Liver (tissue), 3 donors: ENCODE results near the gene SNUPN.

Experiments used
- EGR1 ChIP-seq, 2 donors: IDR thresholded peaks; 2 replicates each; pipeline ENCODE4 v1.6.1; 2016 to 2018; ENCODE audit warnings: antibody characterized with exemption in 2 of 2, low read depth in 2 of 2
- GABPA ChIP-seq, 2 donors: IDR thresholded peaks in 1 of 2; conservative IDR thresholded peaks in 1 of 2; 2 replicates each; pipeline ENCODE4 v1.6.1; 2016; ENCODE audit warnings: antibody characterized with exemption in 2 of 2, mild to moderate bottlenecking in 1 of 2, moderate library complexity in 1 of 2
- JUND ChIP-seq, 2 donors: IDR thresholded peaks; 2 replicates each; pipeline ENCODE4 v1.6.1; 2016; ENCODE audit warnings: antibody characterized with exemption in 2 of 2
- NR2F2 ChIP-seq: IDR thresholded peaks from 2 replicates; pipeline ENCODE4 v1.6.1; 2016; ENCODE audit warnings: antibody characterized with exemption
- RAD21 ChIP-seq, 2 donors: IDR thresholded peaks; 2 replicates each; pipeline ENCODE4 v1.6.1; 2016; ENCODE audit warnings: antibody characterized with exemption in 2 of 2, mild to moderate bottlenecking in 2 of 2
- TAF1 ChIP-seq: conservative IDR thresholded peaks from 2 replicates; pipeline ENCODE4 v1.6.1; 2016; ENCODE audit warnings: antibody characterized with exemption, mild to moderate bottlenecking
- TF ChIP-seq, protein P1 (sequence below): fragments of 150-350 bp; IDR thresholded peaks from 2 replicates; pipeline ENCODE4 v1.5.1; 2017; ENCODE audit warnings: improper control_type of control experiment, low read depth, low read length; ENCODE audit not compliant: missing input control
- TF ChIP-seq, protein P2 (sequence below): IDR thresholded peaks from 2 replicates; pipeline ENCODE4 v1.6.1; 2016; ENCODE audit warnings: antibody characterized with exemption, mild to moderate bottlenecking
- TF ChIP-seq, protein P3 (sequence below): IDR thresholded peaks from 2 replicates; pipeline ENCODE4 v1.6.1; 2016; ENCODE audit warnings: antibody characterized with exemption
- TF ChIP-seq, protein P4 (sequence below): IDR thresholded peaks from 2 replicates; pipeline ENCODE4 v1.6.1; 2016; ENCODE audit warnings: antibody characterized with exemption
- donor health status: healthy.
- donor health status: healthy.

DNA sequence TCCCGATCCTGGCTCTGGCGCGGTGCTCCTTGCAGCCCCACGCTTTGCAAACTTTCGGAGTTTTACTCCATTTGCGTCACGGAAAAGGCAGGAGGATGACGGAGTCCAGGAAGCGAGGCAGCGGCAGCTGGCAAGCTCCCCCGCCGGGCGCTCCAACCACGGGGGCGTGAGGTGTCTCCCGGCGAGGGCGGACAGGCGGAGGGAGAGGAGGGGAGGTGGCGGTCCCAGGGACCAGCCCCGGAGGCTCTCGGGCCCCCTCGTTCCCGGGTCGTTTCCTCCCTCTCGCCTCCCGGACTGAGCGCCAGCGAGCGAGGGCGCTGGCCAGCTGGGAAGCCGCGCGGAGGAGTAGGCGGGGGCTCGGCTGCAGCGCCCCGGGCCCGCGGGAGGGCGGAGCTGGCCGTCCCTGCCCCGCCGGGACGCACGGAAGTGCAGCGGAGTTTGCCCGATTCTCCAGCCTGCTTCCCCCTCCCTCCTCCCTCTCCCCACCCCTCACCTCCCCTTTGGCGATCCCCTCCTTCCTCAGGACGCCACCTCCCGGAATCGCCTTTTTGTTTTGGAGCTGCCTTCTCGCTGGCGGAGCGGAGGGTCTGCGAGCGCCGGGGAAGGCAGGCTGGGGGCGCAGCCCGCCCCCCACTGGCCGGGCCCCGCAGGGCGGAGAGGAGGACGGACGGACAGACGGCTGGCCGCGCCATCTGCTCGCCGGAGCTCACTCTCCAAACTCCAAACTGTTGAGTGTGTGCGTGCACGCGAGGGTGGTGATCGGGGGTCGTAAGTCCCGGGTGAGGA lies 22.0 kb upstream of the SNUPN start, which contains the start of gene SNX33:
- TF ChIP-seq, protein P1, sequence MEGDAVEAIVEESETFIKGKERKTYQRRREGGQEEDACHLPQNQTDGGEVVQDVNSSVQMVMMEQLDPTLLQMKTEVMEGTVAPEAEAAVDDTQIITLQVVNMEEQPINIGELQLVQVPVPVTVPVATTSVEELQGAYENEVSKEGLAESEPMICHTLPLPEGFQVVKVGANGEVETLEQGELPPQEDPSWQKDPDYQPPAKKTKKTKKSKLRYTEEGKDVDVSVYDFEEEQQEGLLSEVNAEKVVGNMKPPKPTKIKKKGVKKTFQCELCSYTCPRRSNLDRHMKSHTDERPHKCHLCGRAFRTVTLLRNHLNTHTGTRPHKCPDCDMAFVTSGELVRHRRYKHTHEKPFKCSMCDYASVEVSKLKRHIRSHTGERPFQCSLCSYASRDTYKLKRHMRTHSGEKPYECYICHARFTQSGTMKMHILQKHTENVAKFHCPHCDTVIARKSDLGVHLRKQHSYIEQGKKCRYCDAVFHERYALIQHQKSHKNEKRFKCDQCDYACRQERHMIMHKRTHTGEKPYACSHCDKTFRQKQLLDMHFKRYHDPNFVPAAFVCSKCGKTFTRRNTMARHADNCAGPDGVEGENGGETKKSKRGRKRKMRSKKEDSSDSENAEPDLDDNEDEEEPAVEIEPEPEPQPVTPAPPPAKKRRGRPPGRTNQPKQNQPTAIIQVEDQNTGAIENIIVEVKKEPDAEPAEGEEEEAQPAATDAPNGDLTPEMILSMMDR = peak; percentile 28
- peak; percentile 47 to 80 for TF ChIP-seq EGR1 (IDR thresholded peaks at IDR 0.05; ENCODE audit: low read depth in 2 of 2)
- TF ChIP-seq NR2F2 = no peak
- TF ChIP-seq RAD21 (IDR thresholded peaks at IDR 0.05) = peak in 1 of 2 donors; percentile 11
- TF ChIP-seq, protein P2, sequence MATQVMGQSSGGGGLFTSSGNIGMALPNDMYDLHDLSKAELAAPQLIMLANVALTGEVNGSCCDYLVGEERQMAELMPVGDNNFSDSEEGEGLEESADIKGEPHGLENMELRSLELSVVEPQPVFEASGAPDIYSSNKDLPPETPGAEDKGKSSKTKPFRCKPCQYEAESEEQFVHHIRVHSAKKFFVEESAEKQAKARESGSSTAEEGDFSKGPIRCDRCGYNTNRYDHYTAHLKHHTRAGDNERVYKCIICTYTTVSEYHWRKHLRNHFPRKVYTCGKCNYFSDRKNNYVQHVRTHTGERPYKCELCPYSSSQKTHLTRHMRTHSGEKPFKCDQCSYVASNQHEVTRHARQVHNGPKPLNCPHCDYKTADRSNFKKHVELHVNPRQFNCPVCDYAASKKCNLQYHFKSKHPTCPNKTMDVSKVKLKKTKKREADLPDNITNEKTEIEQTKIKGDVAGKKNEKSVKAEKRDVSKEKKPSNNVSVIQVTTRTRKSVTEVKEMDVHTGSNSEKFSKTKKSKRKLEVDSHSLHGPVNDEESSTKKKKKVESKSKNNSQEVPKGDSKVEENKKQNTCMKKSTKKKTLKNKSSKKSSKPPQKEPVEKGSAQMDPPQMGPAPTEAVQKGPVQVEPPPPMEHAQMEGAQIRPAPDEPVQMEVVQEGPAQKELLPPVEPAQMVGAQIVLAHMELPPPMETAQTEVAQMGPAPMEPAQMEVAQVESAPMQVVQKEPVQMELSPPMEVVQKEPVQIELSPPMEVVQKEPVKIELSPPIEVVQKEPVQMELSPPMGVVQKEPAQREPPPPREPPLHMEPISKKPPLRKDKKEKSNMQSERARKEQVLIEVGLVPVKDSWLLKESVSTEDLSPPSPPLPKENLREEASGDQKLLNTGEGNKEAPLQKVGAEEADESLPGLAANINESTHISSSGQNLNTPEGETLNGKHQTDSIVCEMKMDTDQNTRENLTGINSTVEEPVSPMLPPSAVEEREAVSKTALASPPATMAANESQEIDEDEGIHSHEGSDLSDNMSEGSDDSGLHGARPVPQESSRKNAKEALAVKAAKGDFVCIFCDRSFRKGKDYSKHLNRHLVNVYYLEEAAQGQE = no peak
- no peak for TF ChIP-seq GABPA (IDR thresholded peaks at IDR 0.05 in 1 of 2, conservative IDR thresholded peaks at IDR 0.05 in 1 of 2)
- TF ChIP-seq, protein P3, sequence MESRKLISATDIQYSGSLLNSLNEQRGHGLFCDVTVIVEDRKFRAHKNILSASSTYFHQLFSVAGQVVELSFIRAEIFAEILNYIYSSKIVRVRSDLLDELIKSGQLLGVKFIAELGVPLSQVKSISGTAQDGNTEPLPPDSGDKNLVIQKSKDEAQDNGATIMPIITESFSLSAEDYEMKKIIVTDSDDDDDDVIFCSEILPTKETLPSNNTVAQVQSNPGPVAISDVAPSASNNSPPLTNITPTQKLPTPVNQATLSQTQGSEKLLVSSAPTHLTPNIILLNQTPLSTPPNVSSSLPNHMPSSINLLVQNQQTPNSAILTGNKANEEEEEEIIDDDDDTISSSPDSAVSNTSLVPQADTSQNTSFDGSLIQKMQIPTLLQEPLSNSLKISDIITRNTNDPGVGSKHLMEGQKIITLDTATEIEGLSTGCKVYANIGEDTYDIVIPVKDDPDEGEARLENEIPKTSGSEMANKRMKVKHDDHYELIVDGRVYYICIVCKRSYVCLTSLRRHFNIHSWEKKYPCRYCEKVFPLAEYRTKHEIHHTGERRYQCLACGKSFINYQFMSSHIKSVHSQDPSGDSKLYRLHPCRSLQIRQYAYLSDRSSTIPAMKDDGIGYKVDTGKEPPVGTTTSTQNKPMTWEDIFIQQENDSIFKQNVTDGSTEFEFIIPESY = no peak
- TF ChIP-seq, protein P4, sequence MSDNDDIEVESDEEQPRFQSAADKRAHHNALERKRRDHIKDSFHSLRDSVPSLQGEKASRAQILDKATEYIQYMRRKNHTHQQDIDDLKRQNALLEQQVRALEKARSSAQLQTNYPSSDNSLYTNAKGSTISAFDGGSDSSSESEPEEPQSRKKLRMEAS = peak; percentile 20
- TF ChIP-seq JUND (IDR thresholded peaks at IDR 0.05) = no peak
- no peak for TF ChIP-seq TAF1
